ENCODE measurements around the gene WDR35. TPM values are rescaled to one million over a fixed set of nuclear protein-coding genes. Genes with fewer than 3 reads are reported as not detected.

WDR35 gene
- total and polyA plus RNA-seq, 2 of the 4 experiments (the other 2 are of a cell fraction): 3.4 to 8.1 TPM

- no peak overlapping the region for H3K9ac ChIP-seq (ENCODE audit: low read depth, low read length)
- no peak overlapping the region for H3K27ac ChIP-seq (ENCODE audit: insufficient read depth, low read length)
- DNase-seq: no peak
- TF ChIP-seq POLR2A (IDR thresholded peaks at IDR 0.05; ENCODE audit: low read depth, low read length): no peak
- TF ChIP-seq RCOR1 (IDR thresholded peaks at IDR 0.05; ENCODE audit: insufficient replicate concordance, low read length): no peak
- TF ChIP-seq FOS (IDR thresholded peaks at IDR 0.05; ENCODE audit: low read depth, low read length): no peak
- no peak for TF ChIP-seq ELK1 (IDR thresholded peaks at IDR 0.05; ENCODE audit: borderline replicate concordance, low read depth, low read length)
- no peak for TF ChIP-seq SMC3 (IDR thresholded peaks at IDR 0.05; ENCODE audit: low read depth, low read length)
- no peak for TF ChIP-seq RAD21 (IDR thresholded peaks at IDR 0.05; ENCODE audit: low read length)
- no peak for TF ChIP-seq CEBPB (IDR thresholded peaks at IDR 0.05; ENCODE audit: low read depth, low read length)
- no peak for TF ChIP-seq RFX5 (IDR thresholded peaks at IDR 0.05; ENCODE audit: low read depth, low read length)
- no peak for TF ChIP-seq NFE2L2 (IDR thresholded peaks at IDR 0.05; ENCODE audit: low read depth, low read length)
- TF ChIP-seq MXI1 (IDR thresholded peaks at IDR 0.05; ENCODE audit: borderline replicate concordance, low read depth, low read length): no peak
- no peak for TF ChIP-seq CHD1 (IDR thresholded peaks at IDR 0.05; ENCODE audit: low read depth, low read length)
- TF ChIP-seq MAFK (IDR thresholded peaks at IDR 0.05; ENCODE audit: low read depth, low read length): no peak
- TF ChIP-seq BHLHE40 (IDR thresholded peaks at IDR 0.05; ENCODE audit: low read depth, low read length): no peak
- TF ChIP-seq CTCF (conservative IDR thresholded peaks at IDR 0.05; ENCODE audit: low read depth, low read length): no peak
- no peak for TF ChIP-seq MAZ (IDR thresholded peaks at IDR 0.05; ENCODE audit: borderline replicate concordance, low read depth, low read length)
- dilution Hi-C loops (cut with HindIII; ENCODE audit: low sequenced_read_pairs, unreplicated experiment) (no loop called here), intact Hi-C loops (cut with micrococcal nuclease) (no loop called here), in situ Hi-C loops (cut with MboI; ENCODE audit: low sequenced_read_pairs) (no loop called here)
- no TSS peak for BruUV-seq (replicated peaks)
- H3K4me3 ChIP-seq (ENCODE audit: insufficient read depth, low read depth, low read length): no peak overlapping the region
- ChIA-PET CTCF (interaction anchor here (1.5 kb wide), 1 partner anchor 35 kb away, joined by 4 read pairs; no protein-coding TSS in a partner anchor), POLR2A (ENCODE audit: unreplicated experiment) (no interaction called here)
- no peak overlapping the region for H2BK20ac ChIP-seq (ENCODE audit: low read depth, low read length)
- ATAC-seq (ENCODE audit: low read depth): no peak
- H3K4ac ChIP-seq (ENCODE audit: low read depth, low read length): no peak overlapping the region
- H3K9me1 ChIP-seq (ENCODE audit: insufficient read depth, low read length): no peaks in the 10 kb centered on the region
- H3K27me3 ChIP-seq (ENCODE audit: control insufficient read depth, insufficient read depth, low read length): peaks cover 4% of the 10 kb centered on the region; the same call in 1 of the 2 replicates
- H3K14ac ChIP-seq (replicated peaks; ENCODE audit: low read depth, low read length): no peak overlapping the region
- no peaks in the 10 kb centered on the region for H3K79me1 ChIP-seq (ENCODE audit: low read depth in 1 of 2, low read length in 2 of 2)
- H3K56ac ChIP-seq (ENCODE audit: extremely low read depth, insufficient read depth, low read length): no peak overlapping the region
- H4K91ac ChIP-seq (ENCODE audit: insufficient read depth, low read depth, low read length): no peak overlapping the region
- H3K9me3 ChIP-seq (ENCODE audit: control insufficient read depth, insufficient read depth, low read length): no peaks in the 10 kb centered on the region
- H3K23ac ChIP-seq (ENCODE audit: low read depth, low read length): no peak overlapping the region
- H3K36me3 ChIP-seq (ENCODE audit: control insufficient read depth, insufficient read depth, low read length): peaks cover 7% of the 10 kb centered on the region
- no peak overlapping the region for H2AFZ ChIP-seq (replicated peaks; ENCODE audit: low read length, poor library complexity)
- H2BK5ac ChIP-seq (ENCODE audit: low read depth, low read length, poor library complexity, severe bottlenecking): no peak overlapping the region
- no peak overlapping the region for H3K4me2 ChIP-seq (ENCODE audit: low read depth, low read length)
- WGBS, 2 experiments (ENCODE audit: extremely low coverage in 2 of 2, insufficient read length in 1 of 2): no CpG with 5 or more reads among the region's 1 CpG
- peaks cover 3% of the 10 kb centered on the region; the same call in 1 of the 2 replicates for H4K20me1 ChIP-seq (ENCODE audit: insufficient read depth, low read length)
- H2AK5ac ChIP-seq (ENCODE audit: low read depth, low read length): no peak overlapping the region
- no peak overlapping the region for H3K18ac ChIP-seq (ENCODE audit: low read depth, low read length)
- no peak overlapping the region for H4K8ac ChIP-seq (ENCODE audit: low read depth in 2 of 2, low read length in 2 of 2)
- H2BK15ac ChIP-seq (ENCODE audit: low read depth, low read length): no peak overlapping the region
- no peak overlapping the region for H4K5ac ChIP-seq (ENCODE audit: low read depth, low read length)
- H3K4me1 ChIP-seq (ENCODE audit: control insufficient read depth, insufficient read depth, low read length): no peaks in the 10 kb centered on the region; the same call in 1 of the 2 replicates
- H2AK9ac ChIP-seq (replicated peaks; ENCODE audit: low read depth, low read length, poor library complexity): no peak overlapping the region
- H2BK120ac ChIP-seq (ENCODE audit: low read depth, low read length): no peak overlapping the region
These were observed 75.5 kb downstream of the WDR35 start for GRCh38 chr2:19914266-19914975.
